Mucosa of descending colon (tissue), 3 donors: ENCODE measurements around the gene RYR3. TPM values are rescaled to one million over a fixed set of nuclear protein-coding genes. Genes with fewer than 3 reads are reported as not detected.

Experiments
- ATAC-seq: fragments of 200-7000 bp; cut with Tn5 transposase; one replicate; pipeline ENCODE4 v1.9.1; 2020; ENCODE audit warnings: mild to moderate bottlenecking, moderate library complexity
- DNase-seq, 3 donors: peaks; one replicate each; pipeline ENCODE4 v3.0.0-alpha.2; 2020
- H3K36me3 ChIP-seq: fragments of 200-600 bp; one replicate; pipeline ENCODE4 v1.8.0; 2021; ENCODE audit warnings: low read depth, mild to moderate bottlenecking
- H3K4me1 ChIP-seq: fragments of 200-600 bp; one replicate; pipeline ENCODE4 v1.8.0; 2021; ENCODE audit warnings: low read depth, mild to moderate bottlenecking
- H3K4me3 ChIP-seq: fragments of 200-600 bp; one replicate; pipeline ENCODE4 v1.8.0; 2021; ENCODE audit warnings: mild to moderate bottlenecking
- H3K9me3 ChIP-seq: fragments of 200-600 bp; one replicate; pipeline ENCODE4 v1.8.0; 2021; ENCODE audit warnings: mild to moderate bottlenecking
- intact Hi-C, 2 donors: fragments of 100-400 bp; cut with DNase I in 1 of 2; cut with micrococcal nuclease in 1 of 2; formaldehyde crosslinking; loops; one replicate each; pipeline versions ENCODE4 v1.11.0 to v1.11.1; 2022; cut with DNase I, micrococcal nuclease
- total RNA-seq, 3 donors: library from RNA; stranded (reverse); fragmentation: NEBNext Ultra II Directional in 2 of 3; extraction: Animal tissue kit (Norgen Biotek cat#: 25700) in 2 of 3; gene quantifications; one replicate each; pipeline versions ENCODE4 v1.2.1 to v1.2.4, GENCODE V29; 2021 to 2023
- TF ChIP-seq, protein P1 (sequence below): fragments of 200-600 bp; IDR thresholded peaks from one replicate; pipeline ENCODE4 v1.8.0; 2022; ENCODE audit warnings: antibody characterized with exemption, mild to moderate bottlenecking
- donor health status: DM: no; HTN: no; CAD: no; lungs with moderate emphysema.
- donor health status: DM: no; HTN: no; CAD: no.
- donor health status: DM: no; HTN: yes; CAD: no.

The RYR3 gene
- total RNA-seq, 3 donors from 2014 or later, result 0.84 to 16.4 (median 1.1) TPM

DNA sequence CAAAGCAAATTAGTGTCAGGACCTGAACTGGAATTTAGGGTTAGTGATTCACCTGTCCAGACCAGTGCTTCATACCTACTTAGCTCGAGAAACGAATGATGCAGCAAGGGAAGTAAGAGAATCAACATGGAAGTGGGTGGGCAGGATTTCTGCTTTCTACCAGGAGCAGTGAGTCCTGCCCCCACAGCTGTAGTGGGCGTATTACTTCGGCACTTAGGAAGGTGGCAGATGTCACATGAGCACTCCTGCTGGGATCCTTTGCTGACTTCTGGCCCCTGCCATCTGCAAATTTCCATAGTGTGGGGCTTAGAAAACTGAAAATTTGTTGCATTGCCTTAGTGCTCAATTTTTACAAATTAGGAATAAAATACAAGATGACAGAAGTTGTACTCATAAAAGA, 31.2 kb downstream of the RYR3 start:
- DNase-seq, result no peak
- TF ChIP-seq, protein P1, sequence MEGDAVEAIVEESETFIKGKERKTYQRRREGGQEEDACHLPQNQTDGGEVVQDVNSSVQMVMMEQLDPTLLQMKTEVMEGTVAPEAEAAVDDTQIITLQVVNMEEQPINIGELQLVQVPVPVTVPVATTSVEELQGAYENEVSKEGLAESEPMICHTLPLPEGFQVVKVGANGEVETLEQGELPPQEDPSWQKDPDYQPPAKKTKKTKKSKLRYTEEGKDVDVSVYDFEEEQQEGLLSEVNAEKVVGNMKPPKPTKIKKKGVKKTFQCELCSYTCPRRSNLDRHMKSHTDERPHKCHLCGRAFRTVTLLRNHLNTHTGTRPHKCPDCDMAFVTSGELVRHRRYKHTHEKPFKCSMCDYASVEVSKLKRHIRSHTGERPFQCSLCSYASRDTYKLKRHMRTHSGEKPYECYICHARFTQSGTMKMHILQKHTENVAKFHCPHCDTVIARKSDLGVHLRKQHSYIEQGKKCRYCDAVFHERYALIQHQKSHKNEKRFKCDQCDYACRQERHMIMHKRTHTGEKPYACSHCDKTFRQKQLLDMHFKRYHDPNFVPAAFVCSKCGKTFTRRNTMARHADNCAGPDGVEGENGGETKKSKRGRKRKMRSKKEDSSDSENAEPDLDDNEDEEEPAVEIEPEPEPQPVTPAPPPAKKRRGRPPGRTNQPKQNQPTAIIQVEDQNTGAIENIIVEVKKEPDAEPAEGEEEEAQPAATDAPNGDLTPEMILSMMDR, result no peak
- H3K4me1 ChIP-seq, result no peaks in the 10 kb centered on the region
- H3K4me3 ChIP-seq, result no peak overlapping the region
- ATAC-seq, result no peak
- intact Hi-C loops, result no loop called here
- no peaks in the 10 kb centered on the region for H3K36me3 ChIP-seq
- H3K9me3 ChIP-seq, result no peaks in the 10 kb centered on the region

DNA sequence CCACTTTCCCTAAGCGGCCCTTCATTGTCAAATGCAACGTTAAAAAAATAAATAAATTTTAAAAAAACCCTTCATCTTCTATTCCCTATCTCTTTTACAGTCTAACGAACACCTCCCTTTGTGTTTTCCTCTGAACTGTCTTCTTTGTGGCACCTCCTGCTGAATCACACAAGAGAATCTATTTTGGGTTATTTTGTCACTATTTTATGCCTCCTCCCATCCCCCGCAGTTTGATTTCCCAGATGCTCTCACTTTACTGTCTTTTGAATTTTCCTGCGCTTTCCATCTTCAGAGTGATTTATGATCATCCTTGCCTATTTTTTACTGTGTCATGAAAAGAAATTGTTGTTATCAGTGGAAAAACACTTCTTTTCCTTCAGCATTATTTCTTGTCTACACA, 32.5 kb downstream of the RYR3 start:
- H3K9me3 ChIP-seq, result no peaks in the 10 kb centered on the region
- intact Hi-C loops, result no loop called here
- DNase-seq (no peak), ATAC-seq (no peak)
- H3K4me3 ChIP-seq, result no peak overlapping the region
- TF ChIP-seq, protein P1, result no peak
- H3K4me1 ChIP-seq, result no peaks in the 10 kb centered on the region
- no peaks in the 10 kb centered on the region for H3K36me3 ChIP-seq

DNA sequence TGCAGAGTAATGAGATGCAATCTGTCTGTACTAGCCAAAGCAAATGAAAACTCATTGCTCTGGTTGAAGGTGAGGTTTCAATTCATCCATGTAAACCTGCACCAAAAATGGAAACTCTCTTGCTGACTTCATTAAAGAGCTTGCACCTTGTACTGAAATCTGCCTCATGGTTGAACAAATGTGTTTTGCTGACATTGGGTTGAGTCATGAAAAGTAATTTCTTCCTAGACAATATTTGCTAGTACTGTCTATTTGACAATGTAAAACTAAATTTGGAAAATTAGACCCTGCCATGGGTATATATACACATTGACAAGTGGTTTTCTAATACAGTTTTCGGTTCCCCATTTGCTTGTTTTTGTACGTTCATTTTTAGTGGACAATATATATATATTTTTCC, 33.3 kb downstream of the RYR3 start:
- no peak for ATAC-seq
- Histone ChIP-seq H3K4me1 (no peaks in the 10 kb centered on the region), H3K4me3 (no peak overlapping the region), H3K36me3 (no peaks in the 10 kb centered on the region), H3K9me3 (no peaks in the 10 kb centered on the region)
- no peak for DNase-seq
- intact Hi-C loops, result no loop called here
- TF ChIP-seq, protein P1, result no peak

DNA sequence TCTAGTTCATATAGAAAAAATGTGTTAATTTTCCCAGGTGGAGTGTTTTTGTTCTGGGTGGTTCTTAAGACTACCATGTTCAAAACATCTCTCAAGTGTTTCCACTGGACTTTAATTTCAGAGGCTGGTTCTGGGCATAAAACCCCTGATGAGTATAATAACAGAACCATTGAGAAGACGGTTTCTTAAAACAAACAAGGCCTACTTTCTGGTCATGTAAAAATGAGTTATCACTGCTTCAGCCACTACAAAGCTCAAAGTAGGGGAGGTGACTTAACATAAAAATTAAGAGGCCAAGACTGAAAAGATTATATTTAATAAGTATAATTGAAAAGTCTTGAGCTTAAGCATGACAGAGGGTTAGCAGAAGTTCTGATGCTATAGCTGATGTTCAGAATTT, 33.8 kb downstream of the RYR3 start:
- Histone ChIP-seq H3K4me3 (no peak overlapping the region), H3K9me3 (no peaks in the 10 kb centered on the region), H3K36me3 (no peaks in the 10 kb centered on the region), H3K4me1 (no peaks in the 10 kb centered on the region)
- TF ChIP-seq, protein P1, result no peak
- DNase-seq (no peak), ATAC-seq (no peak)
- intact Hi-C loops, result no loop called here

DNA sequence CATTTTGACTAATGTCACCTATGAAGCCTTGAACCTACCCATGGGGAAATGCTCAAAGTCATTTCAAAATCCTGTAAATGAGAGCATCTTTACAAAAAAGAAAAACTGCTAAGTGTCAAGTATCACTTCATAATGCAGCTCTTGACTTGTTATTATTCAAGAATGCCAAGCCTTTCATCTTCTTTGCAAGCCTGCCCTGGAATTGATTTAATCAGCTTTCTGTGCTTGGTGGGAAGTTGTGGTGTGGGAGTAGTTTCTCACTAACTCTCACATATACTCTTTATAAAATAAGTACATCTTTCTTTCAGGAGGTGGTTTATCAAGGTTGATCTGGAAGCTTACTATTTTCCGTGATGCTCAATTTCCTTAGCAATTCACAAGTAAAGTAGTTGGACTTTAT, 43.6 kb downstream of the RYR3 start:
- TF ChIP-seq, protein P1, result no peak
- Histone ChIP-seq H3K9me3 (no peaks in the 10 kb centered on the region), H3K4me3 (no peak overlapping the region), H3K4me1 (no peaks in the 10 kb centered on the region), H3K36me3 (no peaks in the 10 kb centered on the region)
- intact Hi-C loops, result no loop called here
- no peak for ATAC-seq
- no peak for DNase-seq

DNA sequence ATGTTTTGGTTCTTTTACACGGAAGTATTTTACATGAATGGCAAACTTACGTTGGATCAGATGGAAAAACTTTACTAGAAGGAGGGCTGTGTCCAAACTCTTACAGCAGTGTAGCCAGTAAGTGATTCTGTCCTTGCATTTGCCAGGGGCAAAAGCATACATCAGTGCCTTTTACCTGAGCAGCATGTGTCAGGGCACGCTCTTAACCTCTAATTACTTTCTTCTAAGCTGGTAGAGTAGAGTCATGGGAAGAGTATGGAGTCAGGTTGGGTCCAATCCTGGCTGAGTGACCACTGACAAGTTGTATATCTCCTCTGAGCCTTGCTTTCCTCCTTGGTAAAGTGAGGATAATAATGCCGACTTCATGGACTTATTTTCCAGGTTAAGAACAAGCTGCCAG, 47.1 kb downstream of the RYR3 start:
- no peaks in the 10 kb centered on the region for H3K9me3 ChIP-seq
- TF ChIP-seq, protein P1, result no peak
- ATAC-seq (no peak), DNase-seq (no peak)
- no peaks in the 10 kb centered on the region for H3K36me3 ChIP-seq
- intact Hi-C loops, result no loop called here
- no peak overlapping the region for H3K4me3 ChIP-seq
- H3K4me1 ChIP-seq, result no peaks in the 10 kb centered on the region
